ENCODE measurements around the gene ARHGAP28.

DNA sequence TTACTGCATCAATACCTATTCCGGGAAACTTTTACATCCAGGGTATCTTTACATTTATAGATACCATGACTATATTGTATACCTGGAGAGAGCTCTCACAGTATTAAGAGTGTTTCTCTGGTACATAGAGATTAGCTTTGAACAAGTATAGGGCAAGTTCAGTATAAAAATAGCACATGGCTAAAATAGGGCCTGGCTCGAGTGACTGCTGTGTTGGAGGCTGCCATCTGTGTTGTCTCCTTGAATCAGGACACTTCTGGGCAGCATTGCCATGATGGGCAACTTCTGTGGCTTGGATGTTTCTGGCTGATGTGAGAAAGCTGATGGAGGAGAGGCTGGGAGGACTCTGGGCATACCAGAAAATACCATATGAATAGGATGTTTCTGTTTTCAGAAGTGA, 18.7 kb downstream of the ARHGAP28 start:
- TF ChIP-seq POLR2AphosphoS5 (IDR thresholded peaks at IDR 0.05; ENCODE audit: insufficient read depth in 1 of 2, low read depth in 1 of 2): no peak
- TF ChIP-seq CTCF (IDR thresholded peaks at IDR 0.05): no peak
- no peak for TF ChIP-seq POLR2A (IDR thresholded peaks at IDR 0.05)

Measured in vagina (tissue), 2 donors.